ENCODE results near the gene CXCL6.

CXCL6 gene

DNA sequence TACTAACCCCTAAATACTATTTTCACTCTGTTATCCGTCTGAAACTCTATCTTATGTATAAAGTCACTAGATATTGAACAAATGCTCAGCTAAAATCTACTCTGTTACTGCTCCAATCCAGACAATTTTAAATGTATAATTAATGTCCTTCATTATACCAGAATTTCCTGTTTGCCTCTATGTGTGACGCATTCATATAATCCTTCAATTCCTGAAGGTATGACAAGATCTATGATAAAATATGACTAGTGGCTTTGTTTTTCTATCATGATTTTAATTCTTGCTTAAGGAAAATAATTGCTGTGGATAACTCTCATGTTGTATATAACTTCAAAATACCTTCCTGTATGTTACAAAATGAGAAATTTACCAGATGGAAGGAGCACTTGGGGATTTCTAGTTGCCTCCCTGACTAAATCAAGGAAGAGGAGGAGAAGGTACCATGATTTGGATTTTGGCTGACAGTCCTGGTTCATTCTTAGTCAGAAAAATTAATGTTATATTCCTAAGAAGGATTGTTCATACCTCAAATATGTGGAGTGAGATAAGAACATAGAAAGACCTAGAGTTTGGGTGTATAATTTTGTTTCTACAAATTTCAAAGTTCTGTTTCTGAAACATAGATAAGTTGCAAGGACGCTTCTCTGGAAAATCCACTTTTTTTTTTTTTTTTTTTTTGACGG lies 4.9 kb downstream of the CXCL6 start:
- Histone ChIP-seq H3K4me1 (ENCODE audit: control insufficient read depth in 1 of 2, insufficient read depth in 1 of 2, low read depth in 1 of 2, low read length in 1 of 2) (peaks cover 59 to 64% of the 10 kb centered on the region in 2 experiments), H3K36me3 (no peaks in the 10 kb centered on the region), H3K27me3 (no peaks in the 10 kb centered on the region), H3K4me3 (ENCODE audit: low read depth in 1 of 2, low read length in 1 of 2) (no peak overlapping the region), H3K27ac (no peak overlapping the region), H3K9me3 (no peaks in the 10 kb centered on the region)
- TF ChIP-seq, protein P1, sequence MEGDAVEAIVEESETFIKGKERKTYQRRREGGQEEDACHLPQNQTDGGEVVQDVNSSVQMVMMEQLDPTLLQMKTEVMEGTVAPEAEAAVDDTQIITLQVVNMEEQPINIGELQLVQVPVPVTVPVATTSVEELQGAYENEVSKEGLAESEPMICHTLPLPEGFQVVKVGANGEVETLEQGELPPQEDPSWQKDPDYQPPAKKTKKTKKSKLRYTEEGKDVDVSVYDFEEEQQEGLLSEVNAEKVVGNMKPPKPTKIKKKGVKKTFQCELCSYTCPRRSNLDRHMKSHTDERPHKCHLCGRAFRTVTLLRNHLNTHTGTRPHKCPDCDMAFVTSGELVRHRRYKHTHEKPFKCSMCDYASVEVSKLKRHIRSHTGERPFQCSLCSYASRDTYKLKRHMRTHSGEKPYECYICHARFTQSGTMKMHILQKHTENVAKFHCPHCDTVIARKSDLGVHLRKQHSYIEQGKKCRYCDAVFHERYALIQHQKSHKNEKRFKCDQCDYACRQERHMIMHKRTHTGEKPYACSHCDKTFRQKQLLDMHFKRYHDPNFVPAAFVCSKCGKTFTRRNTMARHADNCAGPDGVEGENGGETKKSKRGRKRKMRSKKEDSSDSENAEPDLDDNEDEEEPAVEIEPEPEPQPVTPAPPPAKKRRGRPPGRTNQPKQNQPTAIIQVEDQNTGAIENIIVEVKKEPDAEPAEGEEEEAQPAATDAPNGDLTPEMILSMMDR (IDR thresholded peaks at IDR 0.05): no peak

DNA sequence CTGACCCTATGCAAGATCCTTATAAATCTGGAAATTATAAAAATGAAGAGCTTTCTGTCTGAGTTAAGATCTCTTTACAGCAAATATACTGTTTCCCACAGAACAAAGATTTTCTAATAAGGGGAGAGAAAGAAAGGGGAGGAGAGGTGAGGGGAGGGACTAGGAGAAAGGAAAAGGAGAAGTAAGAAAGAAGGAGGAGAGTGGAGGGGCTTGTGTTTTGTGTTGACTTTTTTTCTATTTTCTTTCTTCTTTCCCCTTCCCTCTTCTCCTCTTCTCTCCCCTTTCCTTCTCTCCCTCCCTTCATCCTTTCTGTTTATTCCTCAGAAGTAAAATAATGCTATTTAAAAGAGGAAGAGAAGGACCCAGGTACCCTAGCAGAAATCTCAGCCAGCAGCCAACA lies 6.2 kb downstream of the CXCL6 start:
- H3K4me1 ChIP-seq (ENCODE audit: control insufficient read depth in 1 of 2, insufficient read depth in 1 of 2, low read depth in 1 of 2, low read length in 1 of 2): peaks cover 57 to 63% of the 10 kb centered on the region in 2 experiments
- H3K9me3 ChIP-seq: no peaks in the 10 kb centered on the region
- TF ChIP-seq, protein P1 (IDR thresholded peaks at IDR 0.05): no peak
- H3K27ac ChIP-seq: peak overlapping the region; percentile 85
- no peaks in the 10 kb centered on the region for H3K27me3 ChIP-seq
- no peaks in the 10 kb centered on the region for H3K36me3 ChIP-seq
- H3K4me3 ChIP-seq (ENCODE audit: low read depth in 1 of 2, low read length in 1 of 2): no peak overlapping the region

DNA sequence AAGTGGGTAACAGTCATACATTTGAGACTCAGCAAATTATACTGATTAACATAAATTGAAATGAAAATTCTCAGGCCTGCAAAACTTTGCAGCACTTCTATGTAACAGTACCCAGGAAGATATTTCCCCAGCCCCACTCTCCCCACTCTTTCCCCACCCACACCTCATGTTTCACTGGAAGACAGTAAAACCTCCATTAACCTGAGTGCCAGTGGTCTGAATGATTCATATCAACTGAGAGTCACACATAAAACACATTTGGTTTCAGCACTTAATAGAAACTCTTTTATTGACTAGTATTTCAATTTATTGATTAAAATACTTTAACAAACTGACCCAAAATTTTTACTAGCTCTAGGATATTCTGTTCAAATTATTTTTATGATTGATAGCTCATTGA lies 6.9 kb downstream of the CXCL6 start:
- no peaks in the 10 kb centered on the region for H3K27me3 ChIP-seq
- H3K27ac ChIP-seq: peak overlapping the region; percentile 85
- TF ChIP-seq, protein P1 (IDR thresholded peaks at IDR 0.05): no peak
- no peaks in the 10 kb centered on the region for H3K36me3 ChIP-seq
- no peaks in the 10 kb centered on the region for H3K9me3 ChIP-seq
- peaks cover 57 to 63% of the 10 kb centered on the region in 2 experiments for H3K4me1 ChIP-seq (ENCODE audit: control insufficient read depth in 1 of 2, insufficient read depth in 1 of 2, low read depth in 1 of 2, low read length in 1 of 2)
- no peak overlapping the region for H3K4me3 ChIP-seq (ENCODE audit: low read depth in 1 of 2, low read length in 1 of 2)

- TF ChIP-seq, protein P1 (IDR thresholded peaks at IDR 0.05): no peak
- Histone ChIP-seq H3K27me3 (no peaks in the 10 kb centered on the region), H3K36me3 (no peaks in the 10 kb centered on the region), H3K4me1 (ENCODE audit: control insufficient read depth in 1 of 2, insufficient read depth in 1 of 2, low read depth in 1 of 2, low read length in 1 of 2) (peaks cover 59 to 68% of the 10 kb centered on the region in 2 experiments), H3K27ac (peak overlapping the region; percentile 85), H3K9me3 (no peaks in the 10 kb centered on the region), H3K4me3 (ENCODE audit: low read depth in 1 of 2, low read length in 1 of 2) (peak overlapping the region in 1 of 2 experiments; percentile 26)
Observed at GRCh38 chr4:73844345-73844744, 7.9 kb downstream of the CXCL6 start.

- H3K36me3 ChIP-seq: no peaks in the 10 kb centered on the region
- H3K27me3 ChIP-seq: no peaks in the 10 kb centered on the region
- TF ChIP-seq, protein P1 (IDR thresholded peaks at IDR 0.05): no peak
- H3K9me3 ChIP-seq: no peaks in the 10 kb centered on the region
- peak overlapping the region; percentile 85 for H3K27ac ChIP-seq
- peak overlapping the region in 1 of 2 experiments; percentile 26 for H3K4me3 ChIP-seq (ENCODE audit: low read depth in 1 of 2, low read length in 1 of 2)
- H3K4me1 ChIP-seq (ENCODE audit: control insufficient read depth in 1 of 2, insufficient read depth in 1 of 2, low read depth in 1 of 2, low read length in 1 of 2): peaks cover 63 to 73% of the 10 kb centered on the region in 2 experiments
Observed at GRCh38 chr4:73844806-73845205, 8.3 kb downstream of the CXCL6 start.

All from neutrophil (primary cell).